KG1 (cell line): ENCODE results near the gene PDPK1.
"Not testable (repeated sequence)": the region's sequence is repeated elsewhere in the genome, so short reads cannot be mapped to it uniquely, and the experiment has no call there.

ENCODE experiments used
- DNase-seq: peaks from one replicate; lab custom pipeline; 2025; lab: John Stamatoyannopoulos, UW

PDPK1 gene

DNA sequence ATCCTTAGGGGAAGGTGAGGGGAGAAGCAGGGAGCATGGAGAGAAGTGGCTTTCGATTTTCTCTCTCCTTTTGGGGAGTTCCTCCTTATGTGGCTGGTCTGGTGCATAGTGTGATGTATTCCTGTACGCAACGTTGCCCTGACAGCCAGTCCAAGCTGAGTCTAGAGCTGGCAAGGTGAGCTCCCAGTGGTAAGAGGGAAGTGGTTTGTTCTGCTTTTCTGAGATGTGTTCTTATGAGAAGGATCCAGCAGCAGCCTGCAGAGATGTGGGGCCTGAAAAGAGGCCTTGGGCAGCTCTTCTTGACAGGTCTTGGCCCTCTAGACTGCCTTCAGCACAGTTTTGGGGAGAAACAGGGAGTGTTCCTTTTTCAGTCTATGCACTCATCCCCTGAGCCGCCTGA, 3.1 kb downstream of the PDPK1 start:
- not testable (repeated sequence) for DNase-seq

DNA sequence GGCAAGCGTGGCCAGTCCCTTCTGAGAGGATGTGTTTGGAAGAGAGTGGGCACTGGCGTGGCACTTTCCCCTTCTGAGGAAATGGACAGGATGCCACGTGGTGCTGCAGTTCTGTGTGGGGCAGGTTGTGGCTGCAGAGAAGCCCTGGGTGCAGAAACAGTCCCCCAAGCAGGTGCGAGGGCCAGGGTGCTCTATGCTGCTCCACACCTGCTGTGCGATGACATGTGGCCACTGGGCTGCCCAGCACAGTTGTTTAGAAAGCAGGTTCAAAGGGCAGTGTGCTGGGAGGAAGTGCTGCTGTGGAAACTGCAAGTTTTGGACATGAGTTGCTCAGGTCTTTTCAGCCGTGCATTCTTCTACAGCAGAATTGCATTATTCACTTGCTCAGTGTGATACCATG, 3.6 kb downstream of the PDPK1 start:
- not testable (repeated sequence) for DNase-seq

DNA sequence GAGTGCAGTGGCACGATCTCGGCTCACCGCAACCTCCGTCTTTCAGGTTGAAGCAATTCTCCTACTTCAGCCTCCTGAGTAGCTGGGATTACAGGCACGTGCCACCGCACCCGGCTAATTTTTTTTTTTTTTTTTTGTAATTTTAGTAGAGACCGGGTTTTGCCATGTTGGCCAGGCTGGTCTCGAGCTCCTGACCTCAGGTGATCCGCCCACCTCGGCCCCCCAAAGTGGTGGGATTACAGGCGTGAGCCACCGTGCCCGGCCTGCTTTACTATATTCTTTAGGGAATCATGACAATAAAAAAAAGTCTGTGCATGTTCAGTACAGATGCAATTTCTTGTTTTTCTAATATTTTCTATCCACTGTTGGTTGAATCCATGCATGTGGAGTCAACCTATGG, 6.0 kb downstream of the PDPK1 start:
- not testable (repeated sequence) for DNase-seq

DNA sequence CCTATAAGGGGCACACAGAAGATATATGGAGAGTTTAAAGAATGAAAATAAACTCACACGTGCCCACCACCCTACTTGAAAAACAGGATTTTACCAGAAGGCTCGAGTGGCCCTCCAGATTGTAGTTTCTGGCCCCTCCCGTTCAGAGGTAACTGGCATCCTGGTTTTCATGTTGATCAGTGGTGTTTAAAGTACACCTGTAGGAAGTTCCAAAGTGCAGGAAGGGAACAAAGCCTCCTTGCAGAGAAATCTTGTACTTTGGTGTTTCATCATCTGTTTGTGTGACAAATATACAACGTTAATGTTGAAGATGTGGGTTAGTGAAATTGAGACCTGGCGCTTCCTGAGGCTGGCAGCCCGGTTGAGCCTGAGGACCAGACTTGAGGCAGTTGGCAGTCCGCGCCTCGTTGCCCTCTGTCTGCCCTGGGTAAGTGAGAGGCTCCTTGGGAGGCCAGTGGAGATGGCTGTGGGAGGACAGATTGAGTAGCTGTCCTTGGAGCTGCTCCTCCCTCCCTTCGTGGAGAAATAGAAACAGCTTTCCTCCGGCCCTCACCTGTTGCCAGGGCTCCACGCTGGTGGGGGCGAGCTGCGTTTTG, 12.6 kb downstream of the PDPK1 start:
- not testable (repeated sequence) for DNase-seq

DNA sequence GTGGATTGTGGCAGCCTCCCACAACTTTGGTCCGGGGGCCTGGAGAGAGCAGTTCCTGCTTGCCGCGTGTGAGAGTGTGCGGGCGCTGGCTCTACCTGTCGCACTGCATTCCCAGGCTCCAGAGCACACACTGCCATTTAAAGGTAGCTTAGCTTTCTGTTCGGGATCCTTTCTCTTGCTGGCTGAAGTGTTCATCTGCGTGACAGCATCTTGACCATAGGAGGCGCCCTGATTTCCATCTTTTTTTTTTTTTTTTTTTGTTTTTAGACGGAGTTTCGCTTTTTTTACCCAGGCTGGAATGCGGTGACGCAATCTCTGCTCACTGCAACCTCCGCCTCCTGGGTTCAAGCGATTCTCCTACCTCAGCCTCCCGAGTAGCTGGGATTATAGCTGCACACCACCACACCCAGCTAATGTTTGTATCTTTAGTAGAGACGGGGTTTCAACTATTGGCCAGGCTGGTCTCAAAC, 13.6 kb downstream of the PDPK1 start:
- DNase-seq, result not testable (repeated sequence)

DNA sequence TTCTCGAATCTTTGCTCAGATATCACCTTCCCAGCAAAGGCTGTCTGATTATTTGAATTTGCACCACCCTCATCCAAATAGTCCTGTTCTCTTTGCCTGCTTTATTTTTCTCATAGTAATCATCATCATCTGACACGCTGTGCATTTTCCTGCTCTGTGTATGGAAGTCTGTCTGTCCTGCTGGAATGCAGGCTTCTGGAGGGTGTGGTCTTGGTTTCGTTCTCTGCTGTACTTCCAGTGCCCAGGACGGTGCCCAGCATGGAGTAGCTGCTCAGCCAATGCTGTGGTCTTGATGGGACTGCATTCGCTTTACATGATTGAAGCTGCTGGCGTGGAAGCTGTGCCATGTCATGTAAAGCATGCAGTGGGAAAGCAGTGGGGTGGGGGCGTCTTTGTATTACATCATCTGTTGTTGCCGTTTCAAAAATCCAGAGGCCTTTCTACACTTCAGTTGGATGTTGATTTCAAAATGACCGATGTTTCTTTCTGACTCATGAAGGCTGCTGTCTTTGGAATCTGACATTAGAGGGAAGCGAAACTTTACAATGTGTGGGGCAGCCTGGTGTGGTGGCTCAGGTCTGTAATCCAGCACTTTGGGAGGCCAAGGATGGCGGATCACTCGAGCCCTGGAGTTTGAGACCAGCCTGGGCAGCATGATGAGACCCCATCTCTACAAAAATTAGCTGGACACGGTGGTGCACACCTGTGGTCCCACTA, 17.0 kb downstream of the PDPK1 start:
- not testable (repeated sequence) for DNase-seq

DNA sequence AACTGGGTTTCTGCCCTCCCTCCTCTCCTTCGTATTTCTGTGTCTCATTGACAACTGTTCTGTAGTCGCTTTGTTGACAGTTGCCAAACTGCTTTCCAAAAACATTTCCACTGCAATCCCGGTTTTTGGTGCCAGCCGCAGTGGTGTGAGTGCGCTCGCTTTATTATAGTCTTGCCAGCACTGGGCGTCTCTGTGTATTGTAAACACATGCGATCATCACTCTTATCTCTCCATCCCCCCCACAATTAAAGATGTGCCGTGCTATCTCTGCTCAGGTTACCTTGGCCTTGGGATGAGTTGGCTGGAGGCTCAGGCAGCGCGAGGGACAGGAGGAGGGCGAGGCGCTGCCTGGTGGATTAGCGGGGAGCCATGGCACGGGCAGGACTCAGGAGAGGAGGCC, 19.3 kb downstream of the PDPK1 start:
- DNase-seq, result not testable (repeated sequence)

DNA sequence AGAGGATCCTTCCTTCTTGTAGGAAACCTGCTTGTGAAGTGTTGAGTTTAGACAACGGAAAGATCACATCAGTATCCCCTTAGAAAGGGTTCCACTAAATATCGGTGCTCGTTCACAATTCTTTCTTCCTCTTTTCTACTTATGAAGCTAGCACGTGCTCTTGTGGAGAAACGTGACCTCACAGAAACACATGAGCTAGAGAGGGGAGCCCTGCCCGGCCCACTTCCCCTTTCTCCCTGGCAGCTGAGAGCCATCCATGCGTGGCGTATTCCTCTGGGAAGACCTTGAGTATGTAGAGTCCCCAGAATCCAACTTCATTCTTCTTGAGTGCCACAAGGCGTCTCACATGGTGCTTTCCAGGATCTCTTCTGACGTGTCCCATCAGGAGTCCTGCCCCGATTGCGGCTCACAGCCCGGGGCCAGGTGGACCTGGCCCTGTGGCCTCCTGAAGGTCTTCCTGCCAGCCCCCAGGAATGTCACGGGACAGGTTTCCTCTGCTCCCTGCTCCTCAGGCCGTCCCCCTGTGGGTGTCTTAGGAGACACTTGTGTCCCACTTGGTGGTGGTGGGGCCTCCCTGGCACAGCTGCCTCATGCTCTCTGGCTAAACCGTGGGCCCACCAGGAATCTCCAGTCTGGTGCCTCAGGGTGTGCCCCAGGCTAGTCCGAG, 22.4 kb downstream of the PDPK1 start:
- not testable (repeated sequence) for DNase-seq

DNA sequence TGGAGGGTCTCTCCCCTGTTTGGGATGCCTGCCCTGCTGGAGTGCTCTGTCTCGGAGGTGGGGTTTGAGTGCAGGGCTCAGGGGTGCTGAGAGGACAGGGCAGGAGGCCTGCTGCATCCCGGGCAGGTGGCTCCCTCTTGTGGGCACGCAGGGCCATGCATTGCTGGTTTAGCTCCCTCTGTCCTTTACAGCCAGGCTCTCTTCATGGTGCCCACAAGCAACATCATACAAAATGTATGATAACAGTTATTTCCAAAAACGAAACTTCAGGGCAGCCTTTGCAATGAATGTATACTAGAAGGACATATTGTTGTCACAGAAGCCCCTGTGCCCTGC, 22.9 kb downstream of the PDPK1 start:
- not testable (repeated sequence) for DNase-seq

DNA sequence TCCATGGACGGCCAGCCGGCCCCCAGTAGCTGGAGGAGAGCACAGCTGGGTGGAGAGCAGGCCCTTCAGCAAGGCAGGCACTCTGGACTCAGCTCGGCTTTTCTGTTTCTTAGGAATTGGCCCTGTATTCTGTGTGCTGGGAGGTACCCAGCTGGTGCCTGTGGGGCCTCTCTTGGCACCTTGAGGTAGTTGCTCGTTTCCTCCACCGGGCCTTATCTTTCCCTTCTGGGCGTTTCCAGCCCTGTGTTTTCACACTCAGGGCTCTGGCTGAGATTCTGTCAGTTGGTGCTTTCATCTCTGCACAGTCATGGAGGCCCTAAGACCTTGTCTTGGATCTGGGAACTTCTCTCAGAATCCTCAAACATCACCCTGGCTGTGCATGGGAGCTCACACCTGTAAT, 29.7 kb downstream of the PDPK1 start:
- DNase-seq, result not testable (repeated sequence)

DNA sequence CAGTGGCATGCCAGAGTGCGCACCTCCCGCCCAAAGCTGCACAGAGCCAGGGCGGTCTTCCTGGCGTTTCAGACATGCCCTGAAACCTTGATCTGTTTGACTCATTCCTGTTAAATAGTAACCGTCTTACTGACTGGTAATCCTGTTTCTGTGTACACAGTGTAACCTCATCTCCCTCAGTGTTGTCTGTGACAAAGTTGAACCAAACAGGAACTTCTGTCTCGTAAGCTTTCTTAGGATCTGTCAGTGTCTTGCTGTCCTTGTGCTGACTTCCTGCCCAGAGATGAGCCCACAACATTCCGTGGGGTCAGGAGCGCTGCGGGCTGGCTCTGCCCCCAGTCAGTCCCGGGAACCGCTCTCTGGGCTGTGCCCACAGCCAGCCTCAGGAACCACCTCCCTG, 30.8 kb downstream of the PDPK1 start:
- DNase-seq, result not testable (repeated sequence)

DNA sequence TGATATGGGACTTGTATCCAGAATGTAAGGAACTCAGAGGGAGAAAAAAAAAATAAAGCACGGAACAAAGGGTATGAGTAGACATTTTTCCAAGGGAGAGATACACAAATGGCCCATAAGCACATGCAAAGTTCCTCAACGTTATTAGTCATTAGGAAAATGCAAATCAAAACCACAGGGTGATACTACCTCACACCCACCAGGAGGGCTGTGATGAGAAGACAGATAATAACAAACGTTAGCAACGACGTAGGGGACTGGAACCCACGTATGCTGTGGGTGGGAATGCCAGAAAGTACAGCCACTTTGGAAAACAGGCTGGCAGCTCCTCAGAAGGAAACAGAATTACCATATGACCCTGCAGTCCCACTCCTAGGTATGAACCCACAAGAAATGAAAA, 34.9 kb downstream of the PDPK1 start:
- DNase-seq, result not testable (repeated sequence)

DNA sequence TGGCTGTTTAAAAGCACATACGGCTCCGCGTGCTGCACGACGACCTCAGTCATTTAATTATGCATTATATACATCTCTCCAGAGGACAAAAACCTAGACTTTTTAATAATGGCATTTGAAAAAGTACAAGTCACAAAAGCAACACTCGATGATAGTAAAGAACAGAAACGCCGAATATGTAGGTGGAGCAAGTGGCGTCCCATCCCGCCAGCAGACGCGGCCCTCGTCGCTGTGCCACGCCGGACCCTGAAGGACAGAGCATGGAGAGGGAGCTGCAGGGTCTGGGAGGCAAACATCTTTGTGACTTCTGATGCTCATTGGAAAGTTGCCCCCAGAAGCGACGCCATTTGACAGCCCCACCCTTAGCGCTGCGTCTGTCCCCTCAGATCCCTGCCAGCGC, 38.0 kb downstream of the PDPK1 start:
- DNase-seq, result not testable (repeated sequence)

DNA sequence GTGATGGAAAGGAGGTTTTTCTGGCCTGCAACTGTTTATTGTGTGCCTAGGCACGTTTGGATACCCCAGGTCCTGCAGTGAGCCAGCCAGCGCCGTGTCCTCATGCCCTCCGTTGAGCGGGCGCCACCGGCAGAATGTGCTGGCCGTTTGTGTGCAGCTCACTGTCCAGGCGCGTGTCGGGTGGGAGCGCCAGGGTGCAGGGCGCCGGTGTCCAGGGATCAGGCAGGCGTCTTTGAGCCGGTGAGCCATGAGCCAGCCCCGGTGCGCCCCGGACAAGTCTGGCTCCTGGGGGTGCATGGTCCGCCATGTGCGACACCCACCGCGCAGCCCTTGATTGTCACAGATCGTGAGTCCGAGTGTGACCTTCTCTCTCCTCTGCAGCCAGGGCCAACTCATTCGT, 39.2 kb downstream of the PDPK1 start:
- not testable (repeated sequence) for DNase-seq

DNA sequence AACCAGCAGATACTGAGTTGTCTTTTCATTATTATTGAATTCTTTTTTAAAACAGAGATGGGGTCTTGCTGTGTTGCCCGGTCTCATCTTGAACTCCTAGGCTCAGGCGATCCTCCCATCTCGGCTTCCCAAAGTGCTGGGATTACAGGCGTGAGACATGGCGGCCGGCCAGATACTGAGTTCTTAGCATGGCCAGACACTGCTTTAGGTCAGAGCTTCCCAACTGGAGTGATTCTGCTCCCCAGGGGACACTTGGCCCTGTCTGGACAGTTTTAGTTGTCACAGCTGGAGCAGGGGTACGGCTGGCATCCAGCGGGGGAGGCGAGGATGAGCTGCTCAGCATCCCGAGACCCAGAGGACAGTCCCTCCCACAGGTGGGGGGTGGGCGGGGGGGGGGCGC, 41.1 kb downstream of the PDPK1 start:
- not testable (repeated sequence) for DNase-seq

DNA sequence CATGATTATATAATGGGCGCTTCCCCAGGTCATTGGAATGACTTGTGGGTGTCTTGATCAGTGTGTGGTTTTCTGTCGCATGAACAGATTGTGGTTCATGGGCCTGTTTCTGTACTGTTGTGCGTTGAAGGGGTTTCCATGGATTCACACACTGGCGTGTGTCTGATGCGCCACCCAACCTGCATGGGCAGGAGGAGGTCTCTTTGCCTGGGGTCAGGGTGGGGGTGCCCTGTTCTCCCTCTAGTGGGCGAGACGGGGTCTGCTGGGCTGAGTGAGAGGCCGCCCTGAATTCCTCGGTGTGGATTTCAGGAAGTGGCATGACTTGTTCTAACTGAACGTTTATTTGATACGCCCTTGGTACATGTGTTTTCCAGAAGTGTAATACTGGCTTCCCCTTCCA, 42.3 kb downstream of the PDPK1 start:
- DNase-seq, result not testable (repeated sequence)

DNA sequence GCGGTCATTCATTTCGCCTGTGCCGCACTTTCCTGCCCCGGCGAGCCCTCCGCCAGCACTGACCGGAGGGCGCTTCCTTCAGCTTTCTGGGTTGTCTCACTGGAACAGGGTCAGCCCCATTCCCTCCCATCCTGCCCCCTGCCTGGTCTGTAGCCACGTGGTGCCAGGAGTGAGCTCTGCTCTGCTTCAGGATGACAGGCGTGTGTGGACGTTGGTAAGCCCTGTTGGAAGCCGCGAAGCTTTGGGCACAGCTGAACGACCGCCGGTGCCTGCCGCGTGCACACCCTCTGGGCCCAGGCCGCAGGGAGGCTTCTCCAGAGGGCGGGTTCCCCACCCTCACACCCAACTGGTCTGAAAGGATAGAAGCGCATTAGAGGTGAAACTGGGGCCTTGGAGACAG, 43.0 kb downstream of the PDPK1 start:
- DNase-seq, result not testable (repeated sequence)

DNA sequence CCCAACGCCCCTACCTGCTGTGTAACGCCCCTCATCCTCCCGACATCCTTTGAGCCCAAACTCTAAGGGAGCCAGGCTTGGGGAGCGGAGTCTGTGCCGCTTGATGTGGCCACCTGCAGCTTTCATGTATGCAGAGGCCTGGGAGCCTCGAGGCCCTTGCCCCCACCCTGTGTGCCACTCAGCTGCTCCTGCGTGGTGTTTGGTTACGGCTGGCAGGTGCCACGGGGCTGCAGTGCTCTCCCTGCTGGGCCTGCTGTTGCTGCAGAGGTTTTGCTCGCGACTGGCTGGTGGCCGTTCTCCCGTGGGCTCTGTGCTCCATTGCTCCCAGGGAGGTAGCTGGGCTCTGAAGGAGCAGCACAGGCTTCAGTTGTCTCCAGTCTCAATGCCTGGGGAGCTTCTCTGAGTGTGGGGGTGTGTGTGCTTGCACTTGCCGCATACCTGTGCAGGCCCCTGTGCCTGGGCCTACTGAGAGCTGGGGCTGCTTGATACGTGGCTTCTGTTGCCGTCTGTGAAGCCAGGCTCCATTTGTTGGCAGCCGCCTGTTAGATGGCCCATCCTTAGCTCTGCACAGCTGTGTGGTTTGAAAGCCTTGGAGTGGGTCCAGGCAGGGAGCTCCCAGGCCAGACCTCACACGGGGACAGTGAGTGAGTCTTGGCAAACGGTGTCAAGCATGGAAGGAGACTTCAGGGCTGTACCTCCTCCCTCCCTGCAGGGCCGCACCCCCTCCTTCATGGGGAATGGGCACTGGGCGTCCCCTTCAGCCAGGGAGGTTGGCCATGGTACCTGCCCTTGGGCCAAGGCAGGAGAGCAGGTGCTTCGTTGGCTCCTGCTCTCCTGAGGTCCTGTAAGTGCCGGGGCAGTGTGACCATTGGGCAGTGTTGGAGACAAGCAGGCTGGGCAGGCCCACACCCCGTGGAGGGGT, 47.2 kb downstream of the PDPK1 start:
- DNase-seq, result no peak

DNA sequence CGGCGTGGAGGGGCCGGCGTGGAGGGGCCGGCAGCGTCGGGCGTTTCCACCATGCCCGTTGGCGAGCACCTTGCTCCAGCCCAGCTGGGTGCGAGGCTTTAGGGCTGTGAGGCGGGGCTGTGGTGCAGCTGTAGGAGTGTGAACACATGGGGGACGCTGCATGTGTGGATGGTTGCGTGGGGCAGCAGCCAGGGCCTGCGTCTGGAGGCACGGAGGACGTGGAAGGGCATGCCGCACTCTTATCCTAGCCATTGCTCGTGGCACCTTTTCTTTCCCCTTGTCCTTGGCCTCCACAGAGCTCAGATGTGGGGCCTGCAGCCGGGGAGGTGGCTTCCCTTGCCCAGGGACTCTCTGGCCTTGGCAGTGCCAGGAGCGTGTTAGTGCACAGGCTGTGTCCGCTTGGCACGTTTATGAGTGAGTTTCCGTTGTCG, 47.8 kb downstream of the PDPK1 start:
- DNase-seq, result no peak

DNA sequence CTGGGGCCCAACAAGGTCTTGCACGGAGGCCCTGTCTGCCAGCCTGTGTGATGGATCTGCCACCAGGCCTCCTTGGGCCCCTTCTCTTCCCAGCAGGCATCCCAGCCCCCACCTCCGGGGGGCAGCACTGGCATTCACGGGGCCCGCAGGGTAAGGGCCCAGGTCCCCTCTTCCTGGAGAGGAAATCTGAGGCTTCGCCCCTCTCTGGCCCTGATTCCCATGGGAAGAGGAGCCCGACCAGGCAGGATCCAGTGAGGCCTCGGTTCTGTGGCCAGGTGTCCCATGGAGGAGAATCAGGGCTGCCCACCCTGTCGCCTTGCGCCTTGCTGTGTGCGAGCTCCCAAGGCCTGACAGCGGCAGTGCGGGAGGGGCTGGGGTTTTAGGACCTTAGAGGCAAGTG, 48.4 kb downstream of the PDPK1 start:
- DNase-seq, result no peak

DNA sequence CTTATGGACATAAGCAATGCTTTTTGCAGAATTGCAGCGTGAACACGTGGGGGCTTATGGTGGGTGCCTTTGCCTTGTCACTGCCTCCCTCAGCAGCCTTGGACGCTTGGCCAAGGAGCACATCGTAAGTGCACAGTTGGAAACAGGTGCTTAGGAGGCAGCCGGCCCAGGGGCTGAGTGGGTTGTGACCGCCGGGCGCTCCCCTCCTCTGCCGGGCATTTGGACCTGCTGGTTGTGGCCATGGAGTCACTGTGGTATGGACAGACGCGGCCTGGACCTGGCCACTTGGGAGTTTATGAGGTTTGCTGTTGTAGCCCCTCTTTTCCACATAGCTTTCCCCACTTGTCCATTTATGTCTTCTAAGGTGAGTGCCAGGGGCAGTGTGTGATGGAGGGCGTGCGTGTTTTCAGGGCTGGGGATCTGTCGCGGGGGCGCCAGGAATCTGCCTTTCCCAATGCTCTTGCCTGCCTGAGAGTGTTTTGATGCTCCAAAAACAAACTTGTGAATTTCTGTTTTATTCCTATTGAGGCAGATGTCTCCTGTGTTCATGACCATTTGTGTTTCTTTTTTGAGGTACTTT, 49.2 kb downstream of the PDPK1 start:
- no peak for DNase-seq
